Fibroblast of the aortic adventitia (primary cell): ENCODE data around the gene PARD6G. TPM values are rescaled to one million over a fixed set of nuclear protein-coding genes. Genes with fewer than 3 reads are reported as not detected.
"Not testable (repeated sequence)": the region's sequence is repeated elsewhere in the genome, so short reads cannot be mapped to it uniquely, and the experiment has no call there.

ENCODE experiments used
- DNase-seq: peaks from one replicate; pipeline ENCODE4 v3.0.0-alpha.2; 2010; ENCODE audit warnings: low read depth
- H3K4me3 ChIP-seq: 2 replicates; pipeline ENCODE4 v1.5.1; 2011; ENCODE audit warnings: low read depth, mild to moderate bottlenecking, control low read depth, low read length, moderate library complexity
- CTCF ChIP-seq: IDR thresholded peaks from 2 replicates; pipeline ENCODE4 v1.5.1; 2011; ENCODE audit warnings: mild to moderate bottlenecking, low read length, control low read depth, inconsistent platforms; ENCODE audit not compliant: insufficient read depth
- total RNA-seq: library from RNA; depleted of rRNA; stranded (reverse); fragments of >200 nt; gene quantifications from 2 replicates; pipeline ENCODE4 v1.2.3, GENCODE V29; 2012; ENCODE audit warnings: low replicate concordance

Gene PARD6G
- total RNA-seq, 1 donor, result 0.54 TPM

DNA sequence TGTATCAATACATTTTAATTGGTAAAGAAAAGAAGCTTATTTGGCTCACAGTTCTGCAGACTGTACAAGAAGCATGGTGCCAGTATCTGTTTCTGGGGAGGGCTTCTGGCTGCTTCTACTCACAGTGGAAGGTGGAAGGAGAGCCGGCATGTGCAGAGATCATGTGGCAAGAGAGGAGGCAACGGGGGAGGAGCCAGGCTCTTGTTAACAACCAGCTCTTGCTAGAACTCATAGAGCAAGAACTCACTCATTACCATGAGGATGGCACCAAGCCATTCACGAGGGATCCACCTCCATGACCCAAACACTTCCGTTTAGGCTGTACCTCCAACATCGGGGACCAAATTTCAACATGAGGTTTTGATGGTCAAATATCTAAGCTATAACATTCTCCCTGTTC is 7.5 kb downstream of the PARD6G start:
- no peak overlapping the region for H3K4me3 ChIP-seq
- TF ChIP-seq CTCF, result no peak
- no peak for DNase-seq

DNA sequence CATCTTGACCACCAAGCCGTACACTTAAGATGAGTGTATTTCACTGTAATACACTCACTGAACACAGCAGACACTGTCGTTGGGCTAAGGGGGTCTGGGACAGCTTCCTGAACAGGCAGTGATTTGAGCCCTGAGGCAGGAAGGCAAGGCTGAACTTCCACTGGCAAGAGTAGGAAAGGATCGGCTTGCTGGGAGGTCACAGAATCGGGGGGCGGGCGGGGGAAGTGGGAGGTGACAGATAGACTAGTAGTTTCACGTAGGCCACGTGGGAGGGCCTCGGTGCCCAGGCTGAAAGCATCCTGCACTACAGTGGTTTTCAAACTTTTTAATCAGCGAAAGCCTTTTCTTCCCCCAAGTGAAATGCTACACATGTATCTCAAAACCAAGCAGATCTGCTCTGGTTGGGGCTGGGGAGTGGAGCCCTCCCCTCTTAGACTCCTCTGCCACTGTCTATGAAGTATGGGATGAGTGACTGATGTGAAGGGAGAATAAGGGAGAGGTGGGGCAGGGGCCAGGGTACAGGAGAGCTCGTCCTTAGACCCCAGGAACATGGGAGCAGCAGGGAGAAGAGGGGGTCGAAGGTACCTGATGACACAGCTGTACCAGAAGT is 8.6 kb downstream of the PARD6G start:
- no peak overlapping the region for H3K4me3 ChIP-seq
- no peak for DNase-seq
- TF ChIP-seq CTCF, result no peak

DNA sequence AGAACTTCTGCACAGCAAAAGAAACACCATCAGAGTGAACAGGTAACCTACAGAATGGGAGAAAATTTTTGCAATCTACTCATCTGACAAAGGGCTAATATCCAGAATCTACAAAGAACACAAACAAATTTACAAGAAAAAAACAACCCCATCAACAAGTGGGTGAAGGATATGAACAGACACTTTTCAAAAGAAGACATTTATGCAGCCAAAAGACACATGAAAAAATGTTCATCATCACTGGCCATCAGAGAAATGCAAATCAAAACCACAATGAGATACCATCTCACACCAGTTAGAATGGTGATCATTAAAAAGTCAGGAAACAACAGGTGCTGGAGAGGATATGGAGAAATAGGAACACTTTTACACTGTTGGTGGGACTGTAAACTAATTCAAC is 9.8 kb downstream of the PARD6G start:
- not testable (repeated sequence) for DNase-seq, H3K4me3 ChIP-seq

DNA sequence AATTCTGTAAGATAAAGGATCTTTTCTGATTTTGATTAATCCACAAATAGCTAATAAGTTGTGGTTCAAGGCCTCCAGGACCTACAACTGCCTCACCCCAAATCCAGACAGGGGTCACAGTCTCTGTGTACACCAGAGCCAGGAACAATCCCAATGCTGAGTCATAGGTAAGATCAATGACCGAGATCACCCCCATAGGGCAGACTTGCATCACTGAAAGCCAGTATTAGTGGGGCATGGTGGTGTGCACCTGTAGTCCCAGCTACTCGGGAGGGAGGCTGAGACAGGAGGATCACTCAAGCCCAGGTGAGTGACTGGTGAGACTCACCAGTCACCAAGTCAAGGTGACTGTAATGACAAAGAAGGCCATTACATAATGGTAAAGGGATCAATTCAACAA is 12.9 kb downstream of the PARD6G start:
- TF ChIP-seq CTCF, result no peak
- H3K4me3 ChIP-seq, result no peak overlapping the region
- no peak for DNase-seq

DNA sequence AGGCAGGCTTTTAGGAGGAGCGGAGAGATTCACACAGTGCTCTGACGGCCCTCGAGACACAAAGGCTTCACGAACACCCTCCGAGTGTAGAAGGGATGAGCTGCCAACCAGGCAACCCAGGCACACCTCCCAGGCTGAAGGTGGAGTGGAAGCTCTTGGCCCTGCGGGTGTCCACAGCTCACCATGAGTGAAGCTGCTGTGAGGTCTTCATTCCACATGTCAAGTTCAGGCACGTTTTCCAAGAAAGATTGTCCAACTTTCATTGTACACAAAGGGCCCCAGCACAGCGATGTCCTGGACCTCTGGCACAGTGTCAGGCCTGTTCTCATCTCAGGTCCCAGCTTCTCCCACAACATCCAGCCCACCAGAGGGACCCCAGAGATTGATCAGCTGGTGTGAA is 13.4 kb downstream of the PARD6G start:
- no peak for DNase-seq
- H3K4me3 ChIP-seq, result no peak overlapping the region
- TF ChIP-seq CTCF, result no peak

DNA sequence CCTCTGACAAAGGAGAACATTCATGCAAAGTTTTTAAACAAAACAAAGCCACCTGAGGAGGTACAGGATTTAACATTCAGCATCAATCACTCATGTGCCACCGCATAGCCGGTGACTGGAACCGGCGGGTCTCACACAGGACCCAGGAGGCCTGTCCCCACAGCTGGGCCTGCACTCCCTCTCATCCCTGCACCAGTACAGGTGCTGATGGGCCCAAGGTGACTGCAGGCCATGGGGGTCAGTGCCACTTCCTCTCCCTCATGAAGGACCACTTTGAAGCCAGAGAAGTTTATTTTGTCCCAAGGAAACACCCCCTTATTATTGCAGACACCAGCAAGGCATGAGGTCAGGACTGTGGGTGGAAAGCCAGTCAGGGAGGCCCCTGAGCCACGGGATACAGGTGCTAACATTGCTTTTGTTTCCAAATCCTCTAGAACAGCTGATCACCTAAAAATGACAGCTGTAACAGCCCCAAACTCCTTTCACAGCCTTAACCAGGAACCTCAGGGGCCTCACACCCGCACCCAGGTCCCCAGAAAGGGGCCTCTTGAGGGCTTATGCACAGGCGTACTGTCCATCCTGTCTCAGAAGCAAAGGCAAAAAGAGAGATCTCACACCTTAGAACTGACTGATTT is 14.0 kb downstream of the PARD6G start:
- H3K4me3 ChIP-seq, result no peak overlapping the region
- no peak for DNase-seq
- no peak for TF ChIP-seq CTCF

DNA sequence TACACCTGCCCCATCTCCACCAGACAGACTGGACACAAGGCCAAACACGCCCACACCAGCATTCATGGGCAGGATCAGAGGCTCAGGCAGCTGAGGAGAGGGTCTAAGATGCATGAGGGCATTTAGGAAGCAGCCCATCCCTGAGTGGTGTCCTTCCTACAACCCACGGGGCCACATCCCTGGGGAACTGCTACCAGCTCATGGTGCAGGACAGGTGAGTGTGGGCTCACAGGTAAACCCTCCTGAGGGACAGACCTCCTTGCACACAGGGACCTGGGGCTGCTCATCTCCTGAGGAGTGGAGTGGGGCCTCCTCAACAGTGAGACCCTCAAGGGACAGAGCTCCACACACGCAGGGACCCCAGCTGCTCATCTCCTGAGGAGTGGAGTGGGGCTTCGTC is 14.6 kb downstream of the PARD6G start:
- no peak for TF ChIP-seq CTCF
- DNase-seq, result no peak
- H3K4me3 ChIP-seq, result no peak overlapping the region
